Transverse colon (tissue), 4 donors: ENCODE data around the gene MED15. TPM values are rescaled to one million over a fixed set of nuclear protein-coding genes. Genes with fewer than 3 reads are reported as not detected.
"Not testable (repeated sequence)": the region's sequence is repeated elsewhere in the genome, so short reads cannot be mapped to it uniquely, and the experiment has no call there.

Experiments
- DNase-seq: peaks from one replicate; pipeline ENCODE4 v3.0.0-alpha.2; 2019
- H3K27ac ChIP-seq, 4 donors: fragments of 200-600 bp; sonication (generic); 2 replicates each; pipeline ENCODE4 v1.5.1; 2016 to 2018; ENCODE audit warnings: inconsistent platforms in 4 of 4
- H3K27me3 ChIP-seq: fragments of 200-600 bp; sonication (generic); 2 replicates; pipeline ENCODE4 v1.5.1; 2017; ENCODE audit warnings: inconsistent platforms
- H3K36me3 ChIP-seq, 4 donors: fragments of 200-600 bp; sonication (generic); 2 replicates each; pipeline ENCODE4 v1.5.1; 2017 to 2019; ENCODE audit warnings: inconsistent platforms in 4 of 4
- H3K4me1 ChIP-seq, 4 donors: fragments of 200-600 bp; sonication (generic); 2 replicates each; pipeline ENCODE4 v1.5.1; 2017 to 2020; ENCODE audit warnings: inconsistent platforms in 4 of 4
- H3K4me3 ChIP-seq, 4 donors: fragments of 200-600 bp; sonication (generic); 1 replicate in 1 of 4; 2 replicates in 3 of 4; pipeline versions ENCODE4 v1.5.1 to v1.6.1; 2017 to 2019; ENCODE audit warnings: inconsistent platforms in 4 of 4
- H3K9me3 ChIP-seq, 2 donors: fragments of 200-600 bp; sonication (generic); 2 replicates each; pipeline ENCODE4 v1.5.1; 2017 to 2019; ENCODE audit warnings: inconsistent platforms in 2 of 2
- CTCF ChIP-seq, 5 experiments: fragments of 200-600 bp in 3 of 5; fragments of 450-650 bp in 2 of 5; sonication (generic) in 3 of 5; IDR thresholded peaks; 1 replicate in 2 of 5; 2 replicates in 3 of 5; pipeline ENCODE4 v1.5.1; 2016 to 2017; ENCODE audit warnings: antibody characterized with exemption in 5 of 5, inconsistent platforms in 3 of 5, mild to moderate bottlenecking in 2 of 5, moderate library complexity in 1 of 5
- EP300 ChIP-seq: sonication (generic); formaldehyde crosslinking; IDR thresholded peaks from one replicate; pipeline ENCODE4 v1.6.1; 2017; ENCODE audit warnings: antibody characterized with exemption, low read depth
- POLR2A ChIP-seq: fragments of 450-650 bp; IDR thresholded peaks from one replicate; pipeline ENCODE4 v1.6.1; 2016; ENCODE audit warnings: antibody characterized with exemption, mild to moderate bottlenecking, moderate library complexity
- POLR2AphosphoS5 ChIP-seq, 3 donors: sonication (generic); formaldehyde crosslinking; IDR thresholded peaks; one replicate each; pipeline ENCODE4 v1.6.1; 2016; ENCODE audit warnings: antibody characterized with exemption in 3 of 3
- WGBS, 2 donors: methylation state at CpG; one replicate each; pipeline ENCODE4 v1.1.5; 2018; ENCODE audit warnings: low coverage in 1 of 2; 5-methylcytosine and 5-hydroxymethylcytosine counted together
- in situ Hi-C, 4 donors: fragments of 200-750 bp; cut with MboI; loops; one replicate each; pipeline versions ENCODE4 v1.15.0 to v1.15.1; 2017; ENCODE audit warnings: low sequenced_read_pairs in 3 of 4, low pct_ligation_motif_present in 1 of 4, low pct_unique_long_range_greater_than_20kb in 1 of 4
- intact Hi-C: fragments of 100-400 bp; cut with DNase I; formaldehyde crosslinking; loops from one replicate; pipeline ENCODE4 v1.15.1; 2023; ENCODE audit warnings: low total_unique reads
- total RNA-seq, 4 donors: library from RNA; depleted of rRNA; stranded (reverse); fragments of >200 nt; gene quantifications; one replicate each; pipeline ENCODE4 v1.1.0, GENCODE V29; 2016

The MED15 gene
- total RNA-seq, 4 donors from 2014 or later: 70.3 to 211 (median 116) TPM

- Histone ChIP-seq H3K36me3 (no peaks in the 10 kb centered on the region), H3K4me3 (no peak overlapping the region), H3K4me1 (peaks cover 0 to 8% (median 2%) of the 10 kb centered on the region in 4 donors), H3K9me3 (no peaks in the 10 kb centered on the region), H3K27me3 (no peaks in the 10 kb centered on the region), H3K27ac (no peak overlapping the region)
- intact Hi-C loops: no loop called here
- WGBS, 2 donors: 87 to 100% methylated on average over 1 to 3 of the region's 3 CpGs
- TF ChIP-seq POLR2A: no peak
- TF ChIP-seq POLR2AphosphoS5 (IDR thresholded peaks at IDR 0.05): no peak
- TF ChIP-seq EP300: no peak
- no peak for TF ChIP-seq CTCF (IDR thresholded peaks at IDR 0.05)
- no peak for DNase-seq
- in situ Hi-C loops: no loop called here
These were observed 40.6 kb upstream of the MED15 start for GRCh38 chr22:20466659-20467379.

- Histone ChIP-seq H3K4me1 (no peaks in the 10 kb centered on the region), H3K36me3 (no peaks in the 10 kb centered on the region), H3K9me3 (no peaks in the 10 kb centered on the region), H3K4me3 (no peak overlapping the region), H3K27me3 (no peaks in the 10 kb centered on the region), H3K27ac (no peak overlapping the region)
- 84 to 91% methylated on average over 3 to 6 of the region's 6 CpGs for WGBS, 2 donors
- no peak for TF ChIP-seq EP300
- TF ChIP-seq POLR2AphosphoS5 (IDR thresholded peaks at IDR 0.05): no peak
- no peak for TF ChIP-seq POLR2A
- TF ChIP-seq CTCF (IDR thresholded peaks at IDR 0.05): no peak
- no peak for DNase-seq
- in situ Hi-C loops: no loop called here
- intact Hi-C loops: no loop called here
These were observed 38.1 kb upstream of the MED15 start for GRCh38 chr22:20469110-20469868.

GRCh38 chr22:20470525-20470924 is 36.9 kb upstream of the MED15 start:
- in situ Hi-C loops, H3K4me1 ChIP-seq, H3K36me3 ChIP-seq, H3K27ac ChIP-seq, DNase-seq, H3K4me3 ChIP-seq, H3K27me3 ChIP-seq, intact Hi-C loops, H3K9me3 ChIP-seq: not testable (repeated sequence)
- 74 to 99% methylated on average over 2 of the region's 2 CpGs for WGBS, 2 donors

- H3K27me3 ChIP-seq: no peaks in the 10 kb centered on the region
- intact Hi-C loops: no loop called here
- no peak for TF ChIP-seq CTCF (IDR thresholded peaks at IDR 0.05)
- no peak for TF ChIP-seq EP300
- no peak for TF ChIP-seq POLR2AphosphoS5 (IDR thresholded peaks at IDR 0.05)
- no peak for TF ChIP-seq POLR2A
- H3K4me1 ChIP-seq: no peaks in the 10 kb centered on the region
- H3K4me3 ChIP-seq: no peak overlapping the region
- DNase-seq: no peak
- no peaks in the 10 kb centered on the region for H3K9me3 ChIP-seq
- in situ Hi-C loops: no loop called here
- H3K36me3 ChIP-seq: no peaks in the 10 kb centered on the region
- H3K27ac ChIP-seq: no peak overlapping the region
- WGBS, 2 donors: 93% methylated on average over 9 of the region's 9 CpGs; no CpG with 5 or more reads in 1 of the 2 donors
These were observed 36.1 kb upstream of the MED15 start for GRCh38 chr22:20471126-20471833.
